ENCODE results near the gene RASSF8.
"Not testable (repeated sequence)": the region's sequence is repeated elsewhere in the genome, so short reads cannot be mapped to it uniquely, and the experiment has no call there.

DNA sequence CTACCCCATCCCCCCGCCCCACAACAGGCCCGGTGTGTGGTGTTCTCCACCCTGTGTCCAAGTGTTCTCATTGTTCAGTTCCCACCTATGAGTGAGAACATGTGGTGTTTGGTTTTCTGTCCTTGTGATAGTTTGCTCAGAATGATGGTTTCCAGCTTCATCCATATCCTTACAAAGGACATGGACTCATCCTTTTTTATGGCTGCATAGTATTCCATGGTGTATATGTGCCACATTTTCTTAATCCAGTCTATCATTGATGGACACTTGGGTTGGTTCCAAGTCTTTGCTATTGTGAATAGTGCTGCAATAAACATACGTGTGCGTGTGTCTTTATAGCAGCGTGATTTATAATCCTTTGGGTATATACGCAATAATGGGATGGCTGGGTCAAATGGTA lies 98.8 kb downstream of the RASSF8 start:
- TF ChIP-seq, protein P1, sequence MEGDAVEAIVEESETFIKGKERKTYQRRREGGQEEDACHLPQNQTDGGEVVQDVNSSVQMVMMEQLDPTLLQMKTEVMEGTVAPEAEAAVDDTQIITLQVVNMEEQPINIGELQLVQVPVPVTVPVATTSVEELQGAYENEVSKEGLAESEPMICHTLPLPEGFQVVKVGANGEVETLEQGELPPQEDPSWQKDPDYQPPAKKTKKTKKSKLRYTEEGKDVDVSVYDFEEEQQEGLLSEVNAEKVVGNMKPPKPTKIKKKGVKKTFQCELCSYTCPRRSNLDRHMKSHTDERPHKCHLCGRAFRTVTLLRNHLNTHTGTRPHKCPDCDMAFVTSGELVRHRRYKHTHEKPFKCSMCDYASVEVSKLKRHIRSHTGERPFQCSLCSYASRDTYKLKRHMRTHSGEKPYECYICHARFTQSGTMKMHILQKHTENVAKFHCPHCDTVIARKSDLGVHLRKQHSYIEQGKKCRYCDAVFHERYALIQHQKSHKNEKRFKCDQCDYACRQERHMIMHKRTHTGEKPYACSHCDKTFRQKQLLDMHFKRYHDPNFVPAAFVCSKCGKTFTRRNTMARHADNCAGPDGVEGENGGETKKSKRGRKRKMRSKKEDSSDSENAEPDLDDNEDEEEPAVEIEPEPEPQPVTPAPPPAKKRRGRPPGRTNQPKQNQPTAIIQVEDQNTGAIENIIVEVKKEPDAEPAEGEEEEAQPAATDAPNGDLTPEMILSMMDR (conservative IDR thresholded peaks at IDR 0.05; ENCODE audit: low read length): not testable (repeated sequence)
- TF ChIP-seq EZH2phosphoT487 (IDR thresholded peaks at IDR 0.05; ENCODE audit: borderline replicate concordance, low read depth, low read length): not testable (repeated sequence)

Measured in OCI-LY7 (cell line).